PC-3 (cell line): ENCODE data around the gene CERS6.

Source experiments
- EZH2 ChIP-seq: fragments of 300-600 bp; sonication (generic); IDR thresholded peaks from one replicate; pipeline ENCODE4 v1.6.1; 2017; ENCODE audit warnings: antibody characterized with exemption, mild to moderate bottlenecking, low read length; ENCODE audit not compliant: unreplicated experiment
- EZH2phosphoT487 ChIP-seq: fragments of 300-600 bp; sonication (generic); IDR thresholded peaks from 2 replicates; pipeline ENCODE4 v1.6.1; 2018; ENCODE audit warnings: mild to moderate bottlenecking, antibody characterized with exemption, low read length, borderline replicate concordance
- TF ChIP-seq, protein P1 (sequence below): fragments of 300-600 bp; sonication (generic); conservative IDR thresholded peaks from 2 replicates; pipeline ENCODE4 v1.5.1; 2017; ENCODE audit warnings: antibody characterized with exemption, low read depth, mild to moderate bottlenecking, low read length

DNA sequence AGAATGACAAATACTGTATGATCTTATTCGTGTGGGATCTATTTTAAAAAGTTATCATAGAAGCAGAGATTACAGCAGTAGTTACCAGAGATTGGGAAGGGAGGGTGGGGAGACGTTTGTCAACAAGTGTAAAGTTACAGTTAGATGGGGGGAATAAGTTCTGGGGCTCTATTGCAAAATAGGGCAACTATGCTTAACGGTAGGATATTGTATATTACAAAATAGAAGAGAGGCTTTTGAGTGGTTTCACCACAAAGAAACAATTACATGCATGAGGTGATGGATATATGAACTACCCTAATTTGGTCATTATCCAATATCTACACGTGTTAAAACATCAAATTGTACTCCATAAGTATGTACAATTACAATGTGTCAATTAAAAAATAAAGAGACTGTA is 223.0 kb downstream of the CERS6 start:
- TF ChIP-seq, protein P1, sequence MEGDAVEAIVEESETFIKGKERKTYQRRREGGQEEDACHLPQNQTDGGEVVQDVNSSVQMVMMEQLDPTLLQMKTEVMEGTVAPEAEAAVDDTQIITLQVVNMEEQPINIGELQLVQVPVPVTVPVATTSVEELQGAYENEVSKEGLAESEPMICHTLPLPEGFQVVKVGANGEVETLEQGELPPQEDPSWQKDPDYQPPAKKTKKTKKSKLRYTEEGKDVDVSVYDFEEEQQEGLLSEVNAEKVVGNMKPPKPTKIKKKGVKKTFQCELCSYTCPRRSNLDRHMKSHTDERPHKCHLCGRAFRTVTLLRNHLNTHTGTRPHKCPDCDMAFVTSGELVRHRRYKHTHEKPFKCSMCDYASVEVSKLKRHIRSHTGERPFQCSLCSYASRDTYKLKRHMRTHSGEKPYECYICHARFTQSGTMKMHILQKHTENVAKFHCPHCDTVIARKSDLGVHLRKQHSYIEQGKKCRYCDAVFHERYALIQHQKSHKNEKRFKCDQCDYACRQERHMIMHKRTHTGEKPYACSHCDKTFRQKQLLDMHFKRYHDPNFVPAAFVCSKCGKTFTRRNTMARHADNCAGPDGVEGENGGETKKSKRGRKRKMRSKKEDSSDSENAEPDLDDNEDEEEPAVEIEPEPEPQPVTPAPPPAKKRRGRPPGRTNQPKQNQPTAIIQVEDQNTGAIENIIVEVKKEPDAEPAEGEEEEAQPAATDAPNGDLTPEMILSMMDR: no peak
- no peak for TF ChIP-seq EZH2
- no peak for TF ChIP-seq EZH2phosphoT487
